SKM-1 (cell line): ENCODE measurements around the gene NMBR.
"Not testable (repeated sequence)": the region's sequence is repeated elsewhere in the genome, so short reads cannot be mapped to it uniquely, and the experiment has no call there.

ENCODE experiments used
- DNase-seq: peaks from one replicate; lab custom pipeline; 2025; ENCODE audit not compliant: unreplicated experiment; lab: John Stamatoyannopoulos, UW

Gene NMBR

GRCh38 chr6:142071981-142072380, 74.9 kb downstream of the NMBR start:
- no peak for DNase-seq

DNA sequence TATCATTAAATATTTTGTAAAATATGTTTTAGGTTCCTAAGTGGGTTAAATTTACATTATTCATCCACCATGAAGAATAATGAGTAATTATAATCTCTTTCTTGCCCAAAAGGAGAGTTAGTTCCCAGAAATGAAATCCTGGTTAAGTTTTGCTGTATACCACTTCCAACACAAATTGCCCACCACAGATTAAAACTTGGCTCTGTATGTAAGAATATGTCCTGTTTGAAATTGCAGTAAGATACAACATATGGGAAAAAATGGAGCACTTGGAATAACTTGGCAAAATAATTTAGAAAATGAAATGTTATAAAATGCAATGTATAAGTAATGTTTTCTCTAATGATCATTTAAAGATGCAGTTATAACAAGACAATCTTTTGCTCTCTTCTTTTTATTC, 78.5 kb downstream of the NMBR start:
- no peak for DNase-seq

GRCh38 chr6:142062861-142063260, 84.1 kb downstream of the NMBR start:
- not testable (repeated sequence) for DNase-seq

GRCh38 chr6:142058551-142059290, 88.2 kb downstream of the NMBR start:
- no peak for DNase-seq

- no peak for DNase-seq
These were observed 91.7 kb downstream of the NMBR start for GRCh38 chr6:142055219-142055618.

- no peak for DNase-seq
These were observed 95.5 kb downstream of the NMBR start for GRCh38 chr6:142051404-142051803.

DNA sequence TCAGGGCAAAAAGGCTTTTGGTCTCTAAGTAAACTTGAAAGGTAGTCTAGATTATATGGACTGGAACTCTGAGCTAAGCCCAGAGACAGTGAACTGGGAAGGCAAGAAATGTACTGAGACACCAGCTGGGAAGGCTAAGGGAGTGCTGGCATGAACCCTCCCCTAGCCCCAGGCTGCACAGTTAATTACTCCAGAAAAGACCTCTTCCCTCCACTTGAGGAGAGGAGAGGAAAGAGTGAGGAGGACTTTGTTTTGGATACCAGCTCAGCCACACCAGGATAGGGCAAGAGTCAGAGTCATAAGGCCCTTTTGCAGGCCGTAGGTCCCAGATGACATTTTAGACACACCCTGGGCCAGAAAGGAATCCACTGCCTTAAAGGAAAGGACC, 98.3 kb downstream of the NMBR start:
- DNase-seq, result no peak

GRCh38 chr6:142047934-142048592, 98.9 kb downstream of the NMBR start:
- no peak for DNase-seq

DNA sequence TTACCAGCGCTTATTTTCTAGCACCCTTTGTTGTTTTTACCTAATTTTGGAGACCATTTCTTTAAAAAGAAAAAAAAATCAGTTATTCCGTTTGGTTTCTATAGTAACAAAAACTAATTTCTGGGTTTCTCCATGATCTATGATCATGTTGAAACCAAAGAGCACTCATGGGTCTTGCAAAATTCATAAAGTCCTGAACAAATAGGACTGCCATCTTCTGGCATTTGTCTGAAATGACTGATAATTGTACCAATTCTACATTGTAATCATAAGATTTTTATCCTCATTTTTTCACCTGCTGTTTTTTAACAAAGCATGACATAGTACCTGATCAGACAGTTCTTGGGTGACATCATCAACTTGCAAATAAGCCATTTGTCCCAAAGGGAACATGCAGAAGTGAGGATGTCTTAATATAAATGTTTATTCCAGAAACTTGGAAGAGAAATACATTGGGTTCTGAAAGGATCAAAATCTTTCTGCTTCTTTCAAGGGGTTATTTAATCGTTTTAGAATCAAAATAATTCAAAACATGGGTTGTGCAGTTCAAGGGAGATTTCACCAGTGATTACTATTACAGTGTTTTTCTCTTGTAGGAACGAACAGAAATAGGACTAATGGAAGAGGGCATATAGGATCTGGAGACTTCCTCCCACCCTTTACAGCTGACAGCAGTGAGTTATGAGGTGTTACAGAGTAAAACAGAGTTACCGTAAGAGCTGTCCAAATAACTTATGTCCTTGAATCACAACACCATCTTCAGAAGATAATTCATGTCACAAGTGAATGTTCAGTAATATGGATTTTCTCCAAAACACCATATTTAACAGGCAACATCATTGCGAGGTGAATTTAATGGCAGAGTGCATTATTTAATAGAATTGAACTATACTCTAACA, 101.3 kb downstream of the NMBR start:
- DNase-seq, result no peak

DNA sequence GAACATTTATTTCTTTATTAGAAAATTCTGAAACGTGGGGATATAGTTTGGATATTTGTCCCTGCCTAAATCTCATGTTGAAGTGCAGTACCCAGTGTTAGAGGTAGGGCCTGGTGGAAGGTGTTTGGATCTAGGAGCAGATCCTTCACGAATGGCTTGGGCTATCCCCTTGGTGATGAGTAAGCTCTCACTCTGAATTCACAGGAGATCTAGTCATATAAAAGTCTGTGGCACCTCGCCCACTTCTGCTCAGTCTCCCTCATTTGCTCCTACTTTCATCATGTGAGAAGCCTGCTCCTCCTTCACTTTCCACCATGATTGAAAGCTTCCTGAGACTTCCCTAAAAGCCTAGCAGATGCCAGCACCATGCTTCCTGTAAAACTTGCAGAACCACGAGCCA, 111.0 kb downstream of the NMBR start:
- DNase-seq, result no peak

- no peak for DNase-seq
These were observed 115.9 kb downstream of the NMBR start for GRCh38 chr6:142031035-142031434.

DNA sequence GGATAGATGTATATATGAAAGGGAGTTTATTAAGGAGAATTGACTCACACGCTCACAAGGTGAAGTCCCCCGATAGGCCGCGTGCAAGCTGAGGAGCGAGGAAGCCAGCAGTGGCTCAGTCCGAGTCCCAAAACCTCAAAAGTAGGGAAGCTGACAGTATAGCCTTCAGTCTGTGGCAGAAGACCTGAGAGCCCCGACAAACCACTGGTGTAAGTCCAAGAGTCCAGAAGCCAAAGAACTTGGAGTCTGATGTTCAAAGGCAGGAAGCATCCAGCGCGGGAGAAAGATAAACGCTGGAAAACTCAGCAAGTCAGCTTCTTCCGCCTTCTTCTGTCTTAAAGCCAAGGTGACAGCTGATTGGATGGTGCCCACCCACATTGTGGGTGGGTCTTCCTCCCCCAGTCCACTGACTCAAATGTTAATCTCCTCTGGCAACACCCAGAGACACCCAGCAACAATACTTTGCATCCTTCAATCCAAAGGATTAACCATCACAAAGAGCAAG, 116.8 kb downstream of the NMBR start:
- no peak for DNase-seq

DNA sequence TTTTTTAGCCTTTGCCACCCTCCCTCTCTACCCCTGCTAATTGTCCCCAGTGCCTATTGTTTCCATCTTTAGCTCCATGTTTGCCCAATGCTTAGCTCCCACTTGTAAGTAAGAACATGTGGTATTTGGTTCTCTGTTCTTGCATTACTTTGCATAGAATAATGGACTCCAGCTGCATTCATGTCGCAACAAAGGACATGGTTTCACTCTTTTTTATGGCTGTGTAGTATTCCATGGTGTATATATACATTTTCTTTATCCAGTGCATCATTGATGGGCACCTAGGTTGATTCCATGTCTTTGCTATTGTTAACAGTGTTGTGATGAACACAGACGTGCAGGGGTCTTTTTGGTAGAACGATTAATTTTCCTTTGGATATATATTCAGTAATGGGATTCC, 118.4 kb downstream of the NMBR start:
- no peak for DNase-seq

DNA sequence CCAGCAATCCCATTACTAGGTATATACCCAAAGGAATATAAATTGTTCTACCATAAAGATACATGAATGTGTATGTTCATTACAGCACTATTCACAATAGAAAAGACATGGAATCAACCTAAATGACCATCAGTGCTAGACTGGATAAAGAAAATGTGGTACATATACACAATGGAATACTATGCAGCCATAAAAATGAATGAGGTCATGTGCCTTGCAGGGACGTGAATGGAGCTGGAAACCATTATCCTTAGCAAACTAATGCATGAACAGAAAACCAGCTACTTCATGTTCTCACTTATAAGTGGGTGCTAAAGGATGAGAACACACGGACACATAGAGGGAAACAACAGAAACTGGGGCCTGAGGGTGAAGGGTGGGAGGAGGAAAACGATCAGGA, 119.1 kb downstream of the NMBR start:
- not testable (repeated sequence) for DNase-seq

- no peak for DNase-seq
These were observed 119.8 kb downstream of the NMBR start for GRCh38 chr6:142027074-142027473.

GRCh38 chr6:142026471-142026870, 120.5 kb downstream of the NMBR start:
- no peak for DNase-seq
